Measurements from ENCODE around the gene OSBPL10.

GRCh38 chr3:31735667-31736066 is 245.4 kb downstream of the OSBPL10 start:
- TF ChIP-seq, protein P1, sequence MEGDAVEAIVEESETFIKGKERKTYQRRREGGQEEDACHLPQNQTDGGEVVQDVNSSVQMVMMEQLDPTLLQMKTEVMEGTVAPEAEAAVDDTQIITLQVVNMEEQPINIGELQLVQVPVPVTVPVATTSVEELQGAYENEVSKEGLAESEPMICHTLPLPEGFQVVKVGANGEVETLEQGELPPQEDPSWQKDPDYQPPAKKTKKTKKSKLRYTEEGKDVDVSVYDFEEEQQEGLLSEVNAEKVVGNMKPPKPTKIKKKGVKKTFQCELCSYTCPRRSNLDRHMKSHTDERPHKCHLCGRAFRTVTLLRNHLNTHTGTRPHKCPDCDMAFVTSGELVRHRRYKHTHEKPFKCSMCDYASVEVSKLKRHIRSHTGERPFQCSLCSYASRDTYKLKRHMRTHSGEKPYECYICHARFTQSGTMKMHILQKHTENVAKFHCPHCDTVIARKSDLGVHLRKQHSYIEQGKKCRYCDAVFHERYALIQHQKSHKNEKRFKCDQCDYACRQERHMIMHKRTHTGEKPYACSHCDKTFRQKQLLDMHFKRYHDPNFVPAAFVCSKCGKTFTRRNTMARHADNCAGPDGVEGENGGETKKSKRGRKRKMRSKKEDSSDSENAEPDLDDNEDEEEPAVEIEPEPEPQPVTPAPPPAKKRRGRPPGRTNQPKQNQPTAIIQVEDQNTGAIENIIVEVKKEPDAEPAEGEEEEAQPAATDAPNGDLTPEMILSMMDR (IDR thresholded peaks at IDR 0.05), result no peak
- TF ChIP-seq EZH2 (IDR thresholded peaks at IDR 0.05), result no peak
- no peak for TF ChIP-seq EZH2phosphoT487 (IDR thresholded peaks at IDR 0.05)

All from neural progenitor cell (in vitro differentiated cells).